GM04504 (cell line): ENCODE measurements around the gene PDAP1.
"Not testable (repeated sequence)": the region's sequence is repeated elsewhere in the genome, so short reads cannot be mapped to it uniquely, and the experiment has no call there.

Source experiments
- DNase-seq: peaks from one replicate; pipeline ENCODE4 v3.0.0-alpha.2; 2012; ENCODE audit warnings: low read depth

The PDAP1 gene

DNA sequence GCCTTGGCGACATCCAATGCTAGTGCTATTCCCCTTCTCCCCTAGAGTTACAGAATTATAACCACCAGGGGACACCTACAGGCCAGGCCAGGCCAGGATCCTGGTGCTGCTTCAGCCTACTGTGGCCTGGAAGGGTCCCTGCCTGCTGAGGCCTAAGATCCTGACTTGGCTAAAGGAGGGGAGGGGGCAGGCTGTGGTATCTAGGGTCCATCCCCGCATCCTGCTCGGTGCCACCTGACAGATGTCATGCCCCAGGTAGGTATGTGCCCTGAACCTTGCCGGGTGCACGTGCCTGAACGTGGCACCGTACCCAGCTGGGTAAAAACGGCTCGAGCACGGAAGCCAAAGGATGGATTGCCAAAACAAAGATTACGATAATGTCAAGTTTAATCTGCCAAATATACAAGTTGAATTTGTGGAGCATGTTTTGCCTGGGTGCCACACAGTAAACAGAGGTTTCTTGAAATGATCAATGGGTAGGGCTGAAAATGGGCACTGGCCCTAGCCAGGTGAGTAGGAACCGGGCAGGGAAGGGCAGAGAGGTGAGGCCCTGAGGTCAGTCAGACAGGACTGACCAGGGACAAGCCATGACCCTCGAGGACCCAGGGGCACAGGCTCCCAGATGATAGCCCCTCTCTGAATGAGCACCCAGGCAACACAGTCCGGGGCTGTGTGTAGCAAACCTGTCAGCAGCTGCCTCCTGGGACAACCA lies 12.6 kb downstream of the PDAP1 start:
- no peak for DNase-seq

DNA sequence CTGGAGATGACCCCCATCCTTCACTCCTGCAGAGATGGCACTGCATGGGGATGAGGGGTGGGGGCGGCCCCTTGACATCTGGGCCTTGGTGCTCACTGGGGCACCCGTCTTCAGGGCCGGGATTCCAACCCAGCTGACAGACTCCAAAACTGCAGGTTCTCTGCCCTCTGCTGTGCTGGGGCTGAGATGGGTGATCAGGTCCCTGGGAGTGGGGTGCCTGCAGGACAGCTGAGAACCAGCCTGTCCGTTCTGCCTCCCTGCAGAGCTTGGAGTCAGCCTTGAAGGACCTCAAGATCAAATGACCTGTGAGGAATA lies 14.3 kb downstream of the PDAP1 start:
- DNase-seq, result no peak

DNA sequence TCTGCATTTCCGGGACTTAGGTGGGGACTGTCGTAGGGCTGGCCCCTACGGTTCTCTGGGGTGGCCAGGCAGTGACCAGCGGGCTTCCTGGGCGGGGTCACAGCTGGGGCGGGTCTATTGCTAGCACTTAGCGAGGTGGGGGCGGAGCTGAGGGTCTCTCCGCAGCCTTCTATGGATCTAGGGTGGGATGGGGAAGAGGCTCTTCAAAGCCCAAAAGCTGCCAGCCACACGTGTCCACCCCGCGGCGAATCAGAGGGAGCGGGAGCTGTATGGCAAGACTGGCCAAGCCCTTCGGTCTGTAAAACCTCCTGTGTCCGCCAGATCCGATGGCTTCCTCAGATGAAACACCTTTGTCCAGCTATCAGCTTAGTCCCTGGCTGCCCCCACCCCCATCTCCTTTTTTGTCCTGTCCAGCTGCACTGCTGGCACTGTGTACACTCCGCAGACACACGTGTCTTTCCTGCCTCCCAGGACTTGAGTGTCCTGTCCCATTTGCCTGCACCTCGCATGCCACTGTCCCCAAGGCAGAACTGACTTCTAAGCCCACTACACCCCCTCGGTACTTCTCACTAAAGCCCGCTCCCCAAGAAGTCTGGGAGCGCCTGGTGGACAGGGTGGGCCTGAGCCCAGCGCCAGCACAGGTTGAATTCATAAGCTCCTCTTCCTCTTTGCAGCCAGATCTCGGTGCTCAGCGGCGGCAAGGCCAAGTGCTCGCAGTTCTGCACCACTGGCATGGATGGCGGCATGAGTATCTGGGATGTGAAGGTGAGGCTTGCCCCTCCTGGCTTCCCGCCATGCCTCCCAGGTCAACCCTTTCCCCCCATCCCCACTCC lies 14.8 kb downstream of the PDAP1 start:
- DNase-seq, result no peak

DNA sequence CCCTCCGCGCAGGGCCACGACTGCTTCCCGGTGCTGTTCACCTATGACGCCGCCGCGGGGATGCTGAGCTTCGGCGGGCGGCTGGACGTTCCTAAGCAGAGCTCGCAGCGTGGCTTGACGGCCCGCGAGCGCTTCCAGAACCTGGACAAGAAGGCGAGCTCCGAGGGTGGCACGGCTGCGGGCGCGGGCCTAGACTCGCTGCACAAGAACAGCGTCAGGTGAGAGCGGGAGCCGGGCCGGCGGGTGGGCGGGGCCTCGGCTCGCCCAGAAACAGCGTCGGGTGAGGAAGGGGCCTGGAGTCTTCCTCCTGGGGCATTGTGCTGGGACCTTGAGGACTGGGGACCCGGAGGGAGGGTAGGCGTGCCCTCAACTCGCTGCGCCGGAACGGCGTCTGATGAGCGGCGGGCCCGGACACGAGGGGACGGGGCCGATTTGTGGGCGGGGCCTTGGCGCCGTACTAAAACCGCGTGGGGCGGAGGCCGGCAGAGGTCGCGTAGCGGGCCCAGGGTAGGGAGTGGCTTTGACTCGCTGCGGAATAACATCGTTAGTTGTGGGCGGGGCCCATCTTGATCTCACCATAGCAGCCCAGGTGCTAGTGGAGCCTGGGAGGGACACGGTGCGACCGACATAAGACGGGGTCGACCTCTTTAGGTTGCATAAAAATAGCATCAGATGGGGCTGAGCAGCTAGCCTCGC lies 15.6 kb downstream of the PDAP1 start:
- no peak for DNase-seq

DNA sequence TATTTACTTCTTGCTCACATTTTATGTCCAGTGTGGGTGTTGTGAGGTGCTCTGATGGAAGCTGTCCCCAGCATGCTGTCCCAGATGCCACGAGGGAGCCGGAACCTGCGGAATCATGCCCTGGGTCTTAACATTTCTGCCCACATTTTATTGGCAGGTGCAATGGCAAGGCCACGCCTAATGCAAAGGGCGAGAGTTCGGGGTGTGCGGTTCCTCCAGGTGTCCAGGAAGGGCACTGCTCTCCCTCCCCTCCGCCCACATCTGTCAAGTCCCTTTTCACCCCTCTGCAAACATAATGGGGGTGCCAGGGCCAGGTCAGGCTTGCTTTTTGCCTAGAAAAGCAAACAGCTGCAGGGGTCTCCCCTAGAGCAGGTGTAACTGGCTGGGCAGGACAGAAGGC lies 16.4 kb downstream of the PDAP1 start:
- DNase-seq, result no peak

DNA sequence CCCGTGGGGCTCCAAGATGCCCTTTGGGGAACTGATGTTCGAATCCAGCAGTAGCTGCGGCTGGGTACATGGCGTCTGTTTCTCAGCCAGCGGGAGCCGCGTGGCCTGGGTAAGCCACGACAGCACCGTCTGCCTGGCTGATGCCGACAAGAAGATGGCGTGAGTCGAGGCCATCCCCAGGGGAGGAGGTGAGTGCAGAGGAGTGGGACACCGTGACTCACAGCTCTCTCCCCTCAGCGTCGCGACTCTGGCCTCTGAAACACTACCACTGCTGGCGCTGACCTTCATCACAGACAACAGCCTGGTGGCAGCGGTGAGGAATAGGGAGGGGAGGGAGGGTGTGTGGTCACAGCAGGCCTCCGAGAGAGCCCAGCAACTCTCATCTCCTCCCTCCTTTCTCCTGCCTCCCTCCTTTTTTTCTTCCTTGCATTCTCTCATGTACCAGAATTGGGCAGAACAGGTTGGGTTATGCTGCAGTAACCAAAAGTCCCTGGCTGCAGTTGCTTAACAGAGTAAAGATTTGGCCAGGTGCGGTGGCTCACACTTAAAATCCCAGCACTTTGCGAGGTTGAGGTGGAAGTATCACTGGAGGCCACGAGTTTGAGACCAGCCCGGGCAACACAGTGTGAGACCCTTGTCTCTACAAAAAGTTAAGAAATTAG lies 17.3 kb downstream of the PDAP1 start:
- DNase-seq, result no peak

DNA sequence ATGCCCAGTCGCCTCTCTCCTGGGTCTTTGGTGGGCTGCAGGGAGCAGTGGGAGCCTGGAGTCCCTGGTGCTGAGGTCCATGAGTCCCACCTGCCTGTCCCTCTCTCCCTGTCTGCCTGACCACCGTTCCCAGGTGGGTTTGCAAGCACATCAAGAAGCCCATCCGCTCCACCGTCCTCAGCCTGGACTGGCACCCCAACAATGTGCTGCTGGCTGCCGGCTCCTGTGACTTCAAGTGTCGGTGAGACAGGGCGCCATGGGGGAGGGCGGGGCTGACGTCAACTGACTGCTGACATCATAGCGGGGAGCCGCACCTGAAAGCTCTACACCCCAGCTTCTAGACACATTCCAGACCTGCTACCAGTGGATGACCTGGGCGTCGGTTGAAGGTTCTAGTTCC lies 18.6 kb downstream of the PDAP1 start:
- no peak for DNase-seq

DNA sequence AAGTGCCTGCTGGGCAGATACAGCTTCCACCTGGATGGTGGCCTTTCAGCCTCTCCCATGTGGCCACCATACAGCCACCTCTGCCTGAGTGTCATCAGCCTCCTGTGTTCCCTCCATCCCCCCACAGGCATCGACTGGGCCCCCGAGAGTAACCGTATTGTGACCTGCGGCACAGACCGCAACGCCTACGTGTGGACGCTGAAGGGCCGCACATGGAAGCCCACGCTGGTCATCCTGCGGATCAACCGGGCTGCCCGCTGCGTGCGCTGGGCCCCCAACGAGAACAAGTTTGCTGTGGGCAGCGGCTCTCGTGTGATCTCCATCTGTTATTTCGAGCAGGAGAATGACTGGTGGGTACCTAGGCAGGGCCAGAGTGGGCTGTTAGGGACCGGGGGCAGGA lies 20.5 kb downstream of the PDAP1 start:
- DNase-seq, result no peak

DNA sequence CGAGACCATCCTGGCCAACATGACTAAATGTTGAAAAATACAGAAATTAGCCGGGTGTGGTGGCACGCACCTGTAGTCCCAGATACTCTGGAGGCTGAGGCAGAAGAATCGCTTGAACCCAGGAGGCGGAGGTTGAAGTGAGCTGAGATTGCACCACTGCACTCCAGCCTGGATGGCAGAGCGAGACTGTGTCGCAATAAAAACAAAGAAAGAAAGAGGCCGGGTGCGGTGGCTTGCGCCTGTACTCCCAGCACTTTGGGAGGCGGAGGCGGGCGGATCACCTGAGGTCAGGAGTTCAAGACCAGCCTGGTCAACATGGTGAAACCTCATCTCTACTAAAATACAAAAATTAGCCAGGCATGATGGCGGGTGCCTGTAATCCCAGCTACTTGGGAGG lies 21.2 kb downstream of the PDAP1 start:
- DNase-seq, result not testable (repeated sequence)

DNA sequence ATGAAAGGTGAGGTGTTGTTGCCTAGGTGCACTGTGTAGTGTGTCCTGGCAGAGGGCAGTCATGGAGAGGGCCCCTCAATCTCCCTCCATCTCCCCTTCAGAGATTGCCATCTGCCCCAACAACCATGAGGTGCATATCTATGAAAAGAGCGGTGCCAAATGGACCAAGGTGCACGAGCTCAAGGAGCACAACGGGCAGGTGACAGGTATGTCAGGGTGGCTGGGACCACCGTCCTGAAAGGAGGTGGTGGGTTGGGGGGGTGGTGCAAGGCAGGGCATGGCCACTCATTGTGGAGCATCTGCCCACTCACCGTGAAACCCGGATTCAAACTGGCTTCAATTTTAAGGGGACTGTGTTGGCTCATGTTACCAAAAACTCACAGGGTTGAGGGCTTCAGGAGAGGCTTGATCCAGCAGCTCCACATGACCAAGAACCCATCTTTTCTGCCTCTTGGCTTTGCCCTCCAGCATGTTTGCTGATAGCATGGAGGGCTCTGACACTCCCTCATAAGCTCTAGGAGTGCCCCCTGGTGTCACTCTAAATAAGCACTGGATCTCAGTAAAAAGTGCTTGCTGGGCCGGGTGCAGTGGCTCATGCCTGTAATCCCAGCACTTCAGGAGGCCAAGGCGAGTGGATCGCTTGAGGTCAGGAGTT lies 21.7 kb downstream of the PDAP1 start:
- DNase-seq, result no peak

DNA sequence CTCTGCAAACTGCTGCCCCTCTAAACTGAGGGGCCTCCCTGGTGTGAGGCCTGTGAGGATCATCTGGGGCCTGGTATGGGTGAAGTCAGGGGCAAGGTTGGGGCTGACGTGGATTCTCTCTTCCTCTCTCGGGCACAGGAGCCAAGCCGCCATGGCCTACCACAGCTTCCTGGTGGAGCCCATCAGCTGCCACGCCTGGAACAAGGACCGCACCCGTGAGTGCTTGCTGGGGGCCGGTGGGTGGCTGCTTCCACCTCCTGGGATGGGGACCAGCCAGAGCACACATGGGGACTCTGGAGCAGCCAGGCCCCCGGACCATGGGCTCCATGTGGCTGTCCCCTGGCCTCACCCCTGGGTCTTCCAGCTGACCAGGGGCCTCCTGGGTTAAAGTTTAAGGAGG lies 22.8 kb downstream of the PDAP1 start:
- no peak for DNase-seq

DNA sequence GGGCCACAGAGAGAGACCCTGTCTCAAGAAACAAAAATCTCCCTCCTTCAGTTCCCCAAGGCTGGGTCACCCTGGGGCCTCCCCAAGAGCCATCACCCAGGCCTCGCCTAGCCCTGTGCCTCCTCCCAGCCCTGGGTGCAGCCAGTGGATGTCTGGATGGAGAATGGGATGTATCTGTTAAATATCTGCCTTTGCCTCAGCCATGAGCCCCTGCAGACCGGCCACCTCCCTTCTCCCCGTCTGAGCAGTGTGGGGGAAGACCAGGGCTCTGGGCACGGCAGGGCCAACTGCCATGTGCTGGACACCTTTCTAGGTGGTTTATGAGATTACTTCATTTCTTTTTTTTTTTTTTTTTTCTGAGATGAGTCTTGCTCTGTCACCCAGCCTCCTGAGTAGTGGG lies 23.9 kb downstream of the PDAP1 start:
- no peak for DNase-seq

DNA sequence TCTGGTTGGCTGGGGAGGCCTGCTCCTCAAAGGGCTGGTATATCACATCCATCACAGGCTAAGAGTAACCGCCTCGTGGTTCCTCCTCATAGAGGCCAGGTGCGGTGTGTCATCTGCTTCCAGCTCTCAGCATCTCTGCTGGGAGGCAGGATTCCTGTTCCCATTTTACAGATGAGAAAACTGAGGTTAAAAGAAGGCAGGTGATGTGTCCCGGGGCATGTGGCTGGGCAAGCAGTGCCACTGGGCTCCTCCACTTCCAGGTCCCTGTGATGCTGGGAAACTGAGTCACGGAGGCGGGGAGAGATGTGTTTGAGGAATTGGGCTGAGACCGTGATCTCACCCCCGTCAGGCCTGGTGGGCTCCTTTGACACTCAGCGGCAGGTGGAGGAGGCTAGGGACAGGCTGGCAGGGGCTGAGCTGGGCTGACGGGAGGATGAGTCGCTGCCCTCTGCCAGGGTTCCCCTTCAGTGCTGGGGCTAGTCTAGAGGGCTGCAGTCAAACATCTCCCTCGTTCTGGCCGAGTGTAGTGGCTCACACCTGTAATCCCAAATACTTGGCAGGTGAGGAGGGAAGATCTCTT lies 24.5 kb downstream of the PDAP1 start:
- no peak for DNase-seq

DNA sequence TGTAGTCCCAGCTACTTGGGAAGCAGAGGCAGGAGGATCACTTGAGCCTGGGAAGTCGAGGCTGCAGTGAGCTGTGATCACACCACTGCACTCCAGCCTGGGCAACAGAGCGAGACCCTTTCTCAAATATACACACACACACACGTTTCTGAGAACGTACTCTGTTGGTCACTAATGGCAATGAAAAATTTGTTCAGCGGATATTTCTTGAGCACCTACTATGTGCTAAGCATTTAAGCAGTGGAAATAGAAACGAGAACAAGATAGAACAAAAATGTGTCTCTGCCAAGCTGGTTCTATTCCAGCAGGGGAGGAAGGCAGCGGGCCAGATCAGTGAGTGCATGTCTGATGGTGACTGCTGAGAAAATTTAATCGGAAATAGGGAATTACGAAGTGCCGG lies 25.2 kb downstream of the PDAP1 start:
- DNase-seq, result no peak

DNA sequence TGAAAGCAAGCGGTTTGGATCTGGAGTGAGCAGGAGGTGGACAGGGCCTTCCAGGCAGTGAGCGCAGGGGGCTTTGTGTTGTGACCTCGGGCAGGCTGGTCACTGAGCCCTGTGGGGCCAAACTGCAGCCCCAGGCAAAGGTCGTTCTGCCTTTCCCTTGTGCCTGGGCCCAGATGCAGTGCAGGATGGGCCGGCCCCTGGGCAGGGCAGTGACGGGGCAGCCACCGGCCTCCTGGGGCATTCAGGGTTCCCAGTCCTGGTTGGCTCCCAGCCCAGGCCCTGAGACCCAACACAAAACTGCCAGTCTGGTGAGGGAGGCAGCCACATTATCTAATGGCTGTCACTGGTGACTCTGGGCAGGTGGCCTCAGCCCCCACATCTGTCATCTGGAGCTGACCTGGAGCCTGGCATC lies 26.7 kb downstream of the PDAP1 start:
- no peak for DNase-seq

DNA sequence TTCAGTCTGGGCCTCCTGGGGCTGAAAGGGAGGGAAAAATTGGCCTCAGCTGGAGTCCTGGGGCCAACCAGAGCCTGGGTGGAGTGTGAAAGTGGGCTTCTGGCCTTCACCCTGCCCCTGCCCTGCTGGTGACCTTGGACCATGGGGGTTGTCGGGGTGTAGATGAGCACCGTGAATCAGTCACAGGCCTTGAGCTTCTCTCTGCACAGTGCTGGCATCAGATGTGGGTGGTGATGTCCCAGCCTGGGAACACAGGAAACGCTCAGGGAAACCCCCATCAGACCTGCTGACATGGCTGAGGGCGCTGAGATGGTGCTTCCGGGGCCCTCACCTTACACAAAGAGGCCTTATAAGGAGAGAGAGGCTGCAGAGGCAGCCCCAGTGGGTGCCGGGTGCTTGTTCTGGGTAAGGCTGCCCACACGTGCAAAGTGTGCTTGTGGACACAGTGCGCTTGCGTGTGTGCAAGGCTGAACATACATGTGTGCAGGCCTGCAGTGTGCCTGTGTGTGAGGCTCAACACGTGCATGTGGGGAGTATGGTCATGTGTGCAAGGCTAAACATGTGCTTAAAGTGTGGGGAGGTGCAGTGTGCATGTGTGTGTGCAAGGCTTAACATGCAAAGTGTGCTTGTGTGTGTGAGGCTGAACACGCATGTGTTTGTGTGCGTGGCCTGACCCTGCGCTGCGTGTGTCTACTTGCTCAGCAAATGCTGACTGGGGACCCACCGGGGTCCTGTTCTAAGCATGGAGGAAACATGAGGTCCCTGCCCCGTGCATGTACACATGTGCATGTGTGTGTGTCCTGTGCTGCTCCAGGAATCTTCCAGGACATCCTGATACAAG lies 27.4 kb downstream of the PDAP1 start:
- DNase-seq, result no peak

DNA sequence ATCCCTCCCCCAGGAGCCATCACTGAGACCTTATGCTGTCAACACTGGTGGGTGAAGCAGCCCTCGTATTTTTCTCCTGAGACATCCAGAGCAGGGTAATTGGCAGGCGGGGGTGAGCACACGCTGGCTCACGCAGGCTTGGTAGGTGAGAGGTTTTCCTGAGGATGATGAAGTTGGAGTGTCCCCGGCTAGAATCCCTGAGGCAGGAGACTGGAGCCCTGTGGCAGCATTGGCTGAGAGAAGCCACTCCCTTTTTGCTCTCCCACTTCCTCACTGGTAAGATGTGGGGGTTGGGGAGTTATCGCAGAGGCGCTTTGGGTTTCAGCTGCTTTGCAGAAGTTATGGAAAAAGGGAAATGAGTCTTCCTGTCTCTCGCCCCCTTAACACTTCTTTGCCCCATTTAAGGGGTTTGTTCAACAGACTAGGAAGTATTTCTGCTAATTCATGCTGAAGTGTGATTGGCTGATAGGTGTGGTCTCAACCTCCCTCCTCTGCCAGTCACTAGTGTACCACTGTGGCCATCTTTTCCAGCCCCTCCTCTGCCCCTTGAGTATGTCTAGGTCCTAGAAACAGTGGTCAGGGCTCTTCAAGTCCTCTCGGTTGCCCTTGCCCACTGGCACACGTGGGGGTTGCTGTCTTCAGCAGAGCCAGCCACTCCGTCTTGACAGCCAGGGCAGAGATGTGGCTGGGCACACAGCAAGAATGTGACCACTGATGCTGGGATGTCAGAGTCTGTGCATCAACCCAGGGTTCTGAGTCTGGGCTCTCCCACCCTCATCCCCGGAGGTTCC lies 28.2 kb downstream of the PDAP1 start:
- DNase-seq, result no peak

DNA sequence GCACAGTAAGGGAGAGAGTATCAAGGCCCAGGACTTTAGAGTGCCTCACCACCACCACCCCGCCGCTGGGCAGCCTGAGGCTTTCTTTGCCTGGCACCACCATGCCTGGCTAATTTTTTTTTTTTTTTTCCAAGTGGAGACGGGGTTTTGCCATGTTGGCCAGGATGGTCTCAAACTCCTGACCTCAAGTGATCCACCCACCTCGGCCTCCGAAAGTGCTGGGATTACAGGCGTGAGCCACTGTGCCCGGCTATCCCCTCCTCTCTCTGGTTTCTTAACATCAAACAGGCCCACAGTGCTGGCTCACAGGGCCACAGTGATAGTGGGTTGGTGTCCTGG lies 28.7 kb downstream of the PDAP1 start:
- not testable (repeated sequence) for DNase-seq

DNA sequence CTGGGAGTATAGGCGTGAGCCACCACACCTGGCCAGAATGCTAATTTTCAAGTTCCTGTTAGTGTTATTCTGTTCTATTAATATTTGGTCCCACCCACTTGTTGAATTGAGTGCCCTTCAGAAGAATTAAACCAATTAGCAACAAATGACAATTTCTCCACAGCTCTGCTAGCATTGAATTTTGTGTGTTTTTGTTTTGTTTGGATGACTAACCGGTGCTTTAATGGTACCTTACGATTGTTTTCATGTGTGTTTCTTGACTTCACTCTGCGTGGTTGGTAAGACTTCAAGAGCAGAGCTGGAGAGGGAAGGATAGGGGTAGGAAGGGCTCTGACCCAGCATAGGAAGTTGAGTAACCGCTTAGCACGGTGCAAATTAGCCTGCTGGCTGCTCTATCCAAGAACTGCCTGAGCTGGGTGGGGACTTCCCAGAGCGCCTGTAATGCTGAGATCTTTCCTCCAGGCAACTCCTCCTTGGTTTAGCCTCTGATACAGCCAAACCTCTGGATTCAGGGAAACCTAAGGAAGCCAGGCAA lies 29.3 kb downstream of the PDAP1 start:
- peak; percentile 94 for DNase-seq
